OCI-LY3 (cell line): ENCODE data around the gene IMPG1.

Experiments used
- CTCF ChIP-seq: fragments of 200-600, 300-600 bp; sonication (generic); IDR thresholded peaks from 2 replicates; pipeline ENCODE4 v1.5.1; 2014; ENCODE audit warnings: antibody characterized with exemption, low read length, low read depth
- EZH2phosphoT487 ChIP-seq: fragments of 200-600 bp; shearing (Covaris generic); IDR thresholded peaks from 2 replicates; pipeline ENCODE4 v1.6.1; 2018; ENCODE audit warnings: antibody characterized with exemption, mixed run types, low read depth

GRCh38 chr6:75940564-75940963 lies 131.9 kb downstream of the IMPG1 start:
- TF ChIP-seq CTCF: no peak
- TF ChIP-seq EZH2phosphoT487: no peak
